GM20431 (cell line): ENCODE data around the gene CLDN9.
"Not testable (repeated sequence)": the region's sequence is repeated elsewhere in the genome, so short reads cannot be mapped to it uniquely, and the experiment has no call there.

Experiments used
- in situ Hi-C: fragments of 300-500 bp; cut with MseI, MboI; formaldehyde crosslinking; loops from one replicate; pipeline ENCODE4 v1.15.0; 2020; ENCODE audit warnings: low sequenced_read_pairs; ENCODE audit not compliant: unreplicated experiment

CLDN9 gene

DNA sequence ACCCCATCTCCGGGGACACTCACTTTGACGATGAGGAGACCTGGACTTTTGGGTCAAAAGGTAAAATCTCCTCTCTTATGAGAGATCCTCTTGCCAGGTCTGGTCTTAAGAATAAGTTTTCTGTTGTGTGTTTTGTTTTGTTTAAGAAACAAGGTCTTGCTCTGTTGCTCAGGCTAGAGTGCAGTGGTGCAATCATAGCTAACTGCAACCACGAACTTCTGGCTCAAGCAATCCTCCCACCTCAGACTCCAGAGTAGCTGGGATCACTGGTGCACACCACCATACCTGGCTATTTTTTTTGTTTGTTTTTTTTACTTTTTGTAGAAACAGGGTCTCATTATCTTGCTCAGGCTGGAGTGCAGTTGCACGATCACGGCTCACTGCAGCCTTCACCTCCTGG lies 37.8 kb downstream of the CLDN9 start:
- in situ Hi-C loops: no loop called here

DNA sequence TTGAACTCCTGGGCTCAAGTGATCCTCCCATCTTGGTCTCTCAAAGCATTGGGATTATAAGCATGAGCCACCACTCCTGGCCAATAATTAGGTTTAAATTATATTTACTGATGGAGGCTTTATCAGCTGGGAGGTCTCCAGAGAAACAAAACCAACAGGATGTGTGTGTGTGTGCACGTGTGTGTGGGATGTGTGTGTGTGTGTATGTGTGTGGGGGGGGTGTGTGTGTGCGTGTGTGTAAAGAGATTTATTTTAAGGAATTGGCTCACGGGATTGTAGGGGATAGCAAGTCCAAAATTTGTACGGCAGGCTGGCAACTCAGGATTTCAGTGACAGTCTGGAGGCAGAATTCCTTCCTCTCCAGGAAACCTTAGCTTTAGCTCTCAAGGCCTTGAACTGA lies 38.3 kb downstream of the CLDN9 start:
- in situ Hi-C loops: no loop called here

DNA sequence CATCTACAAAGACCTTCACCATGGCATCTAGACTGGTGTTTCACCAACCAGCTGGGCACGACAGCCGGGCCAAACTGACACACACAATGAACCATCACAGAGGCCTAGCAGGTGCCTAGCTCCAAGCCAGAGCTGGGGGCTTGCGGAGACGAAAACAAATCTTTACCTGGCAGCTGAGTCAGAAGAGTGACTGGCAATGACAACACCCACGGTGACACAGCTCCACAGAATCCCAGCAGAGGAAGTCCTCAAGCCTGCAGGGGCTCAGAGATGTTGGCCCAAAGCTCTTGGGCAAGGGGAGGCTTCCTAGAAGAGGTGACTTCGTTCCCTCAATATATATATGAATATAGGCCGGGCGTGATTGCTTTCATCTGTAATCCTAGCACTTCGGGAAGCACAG lies 38.8 kb downstream of the CLDN9 start:
- in situ Hi-C loops: no loop called here

DNA sequence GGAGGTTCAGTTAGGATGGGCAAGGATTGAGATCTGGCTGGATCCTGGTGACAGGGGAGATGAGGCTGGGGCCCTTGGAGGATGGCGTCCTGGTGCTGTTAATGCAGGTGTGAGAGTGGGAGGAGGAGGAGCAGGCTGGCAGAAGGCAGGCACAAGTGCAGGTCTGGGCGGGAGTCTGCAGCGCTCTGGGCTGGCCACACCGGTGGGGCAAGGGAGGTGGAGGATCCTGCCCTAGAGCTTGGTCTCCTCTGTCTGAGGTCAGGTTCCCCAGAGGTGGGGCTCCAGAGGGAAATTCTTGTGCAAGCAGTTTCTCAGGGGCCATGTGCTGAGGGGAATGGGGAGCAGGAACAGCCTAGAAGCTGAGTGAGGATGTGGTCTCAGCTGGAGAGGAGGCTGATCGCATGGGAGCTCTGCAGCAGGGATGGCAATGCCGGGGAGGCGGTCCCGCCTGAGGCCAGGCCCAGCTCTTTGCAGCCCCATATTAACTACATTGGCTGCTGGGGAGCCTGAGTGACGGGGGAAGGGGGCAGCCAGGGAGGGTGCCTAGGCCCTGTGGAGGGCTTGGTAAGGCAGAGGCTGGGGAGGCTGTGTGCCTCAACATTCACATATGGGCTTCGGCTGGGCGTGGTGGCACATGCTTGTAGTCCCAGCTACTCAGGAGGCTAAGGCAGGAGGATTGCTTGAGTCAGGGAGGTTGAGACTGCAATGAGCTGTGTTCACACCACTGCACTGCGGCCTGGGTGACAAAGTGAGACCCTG lies 40.0 kb downstream of the CLDN9 start:
- in situ Hi-C loops: not testable (repeated sequence)

DNA sequence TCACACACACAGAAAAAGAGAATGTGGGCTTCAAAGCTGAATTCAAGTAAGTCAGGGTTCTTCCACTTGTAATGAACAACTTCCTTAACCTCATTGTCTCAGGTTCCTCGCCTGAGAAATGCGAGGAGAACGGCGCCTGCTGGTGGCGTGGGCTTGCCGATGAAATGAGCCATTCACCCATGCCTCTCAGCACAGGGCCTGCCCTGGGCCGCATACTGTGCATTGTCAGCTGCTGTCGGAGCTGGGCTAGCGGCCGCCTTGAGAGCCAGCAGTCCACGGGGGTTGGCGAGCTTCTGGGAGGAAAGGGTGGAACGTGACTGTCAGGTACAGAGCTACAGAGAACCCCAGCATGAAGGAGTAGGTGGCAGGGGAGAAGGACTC lies 40.6 kb downstream of the CLDN9 start:
- in situ Hi-C loops: not testable (repeated sequence)

DNA sequence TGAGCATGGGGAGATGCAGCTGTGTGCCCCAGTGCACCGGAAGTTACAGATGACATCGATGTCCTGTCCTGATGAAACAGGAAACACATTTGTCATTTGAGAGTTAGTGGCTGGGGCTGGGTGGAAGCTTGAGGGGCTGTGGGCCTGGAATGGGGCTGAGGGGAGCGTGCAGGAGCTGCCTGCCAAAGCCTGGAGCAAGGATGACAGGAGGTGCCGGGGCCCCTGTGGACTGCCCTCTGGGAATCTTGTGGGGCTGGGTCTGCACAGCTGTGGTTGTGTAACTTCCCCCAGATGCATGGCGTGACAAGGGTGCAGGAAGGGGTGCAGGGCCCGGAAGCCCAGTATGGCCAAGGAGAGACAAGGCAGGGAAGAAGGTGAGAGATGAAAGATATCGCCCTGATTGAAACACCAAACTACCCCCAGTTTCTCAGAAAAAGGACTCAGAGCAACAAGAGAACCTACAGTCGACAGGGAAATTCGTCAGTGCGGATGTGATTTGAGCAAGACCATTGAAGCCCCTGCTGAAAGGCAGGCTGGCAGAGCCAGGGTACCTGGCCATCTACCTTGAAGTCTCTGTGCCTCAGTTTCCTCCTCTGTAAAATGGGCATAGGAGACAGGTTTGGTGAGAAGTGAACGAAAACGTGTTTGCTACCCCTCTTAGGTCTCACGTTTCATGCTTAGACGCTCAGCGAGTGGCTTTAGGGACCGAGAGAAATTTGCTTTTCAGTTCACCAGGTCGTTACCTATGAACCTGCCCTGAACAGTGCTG lies 42.4 kb downstream of the CLDN9 start:
- in situ Hi-C loops: no loop called here

DNA sequence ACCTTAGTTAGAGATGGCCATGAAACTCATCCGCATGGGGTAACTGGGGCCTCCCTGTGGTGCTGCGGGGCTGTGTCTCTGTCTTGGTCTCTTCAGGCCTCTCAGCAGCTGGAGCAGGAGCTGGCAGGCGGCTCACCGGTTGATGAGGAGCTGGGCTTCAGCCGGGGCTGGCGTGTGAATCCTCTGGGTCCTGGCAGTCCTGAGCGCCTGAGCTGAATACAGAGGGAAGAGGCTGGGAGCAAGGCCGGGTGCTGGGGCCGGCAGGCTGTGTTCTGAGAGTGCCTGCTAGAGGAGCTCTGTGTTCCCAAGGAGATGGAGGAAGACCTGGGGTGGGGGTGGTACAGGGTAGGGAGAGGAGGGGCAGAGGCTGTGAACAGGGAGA lies 43.0 kb downstream of the CLDN9 start:
- in situ Hi-C loops: not testable (repeated sequence)

DNA sequence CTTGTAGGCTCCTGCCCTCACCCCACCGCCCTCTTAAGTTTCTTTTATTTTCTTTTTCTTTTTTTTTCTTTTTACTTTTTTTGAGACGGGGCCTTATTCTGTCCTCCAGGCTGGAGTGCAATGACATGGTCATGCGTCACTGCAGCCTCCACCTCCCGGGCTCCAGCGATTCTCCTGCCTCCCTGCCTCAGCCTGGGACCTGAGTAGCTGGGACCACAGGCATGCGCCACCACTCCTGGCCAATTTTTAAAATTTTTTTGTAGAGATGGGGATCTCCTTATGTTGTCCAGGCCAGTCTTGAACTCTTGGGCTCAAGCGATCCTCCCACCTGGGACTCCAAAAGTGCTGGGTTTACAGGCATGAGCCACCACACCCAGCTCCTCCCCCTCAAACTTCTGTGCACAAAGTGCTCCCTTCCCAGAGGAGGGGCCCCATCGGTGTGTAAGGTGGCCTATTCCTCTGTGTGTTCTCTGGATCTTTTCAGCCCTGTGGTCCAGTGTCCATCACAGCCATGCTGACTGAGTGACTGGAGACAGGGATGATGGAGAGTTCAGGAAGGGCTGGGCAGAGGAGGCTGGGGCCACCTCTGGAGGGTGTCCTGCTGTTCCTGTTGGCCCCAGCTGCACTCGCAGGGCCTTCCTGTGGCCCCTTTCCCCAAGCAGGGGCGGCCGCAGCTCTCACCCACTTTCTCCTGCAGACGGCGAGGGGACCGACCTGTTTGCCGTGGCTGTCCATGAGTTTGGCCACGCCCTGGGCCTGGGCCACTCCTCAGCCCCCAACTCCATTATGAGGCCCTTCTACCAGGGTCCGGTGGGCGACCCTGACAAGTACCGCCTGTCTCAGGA lies 43.8 kb downstream of the CLDN9 start:
- in situ Hi-C loops: no loop called here

DNA sequence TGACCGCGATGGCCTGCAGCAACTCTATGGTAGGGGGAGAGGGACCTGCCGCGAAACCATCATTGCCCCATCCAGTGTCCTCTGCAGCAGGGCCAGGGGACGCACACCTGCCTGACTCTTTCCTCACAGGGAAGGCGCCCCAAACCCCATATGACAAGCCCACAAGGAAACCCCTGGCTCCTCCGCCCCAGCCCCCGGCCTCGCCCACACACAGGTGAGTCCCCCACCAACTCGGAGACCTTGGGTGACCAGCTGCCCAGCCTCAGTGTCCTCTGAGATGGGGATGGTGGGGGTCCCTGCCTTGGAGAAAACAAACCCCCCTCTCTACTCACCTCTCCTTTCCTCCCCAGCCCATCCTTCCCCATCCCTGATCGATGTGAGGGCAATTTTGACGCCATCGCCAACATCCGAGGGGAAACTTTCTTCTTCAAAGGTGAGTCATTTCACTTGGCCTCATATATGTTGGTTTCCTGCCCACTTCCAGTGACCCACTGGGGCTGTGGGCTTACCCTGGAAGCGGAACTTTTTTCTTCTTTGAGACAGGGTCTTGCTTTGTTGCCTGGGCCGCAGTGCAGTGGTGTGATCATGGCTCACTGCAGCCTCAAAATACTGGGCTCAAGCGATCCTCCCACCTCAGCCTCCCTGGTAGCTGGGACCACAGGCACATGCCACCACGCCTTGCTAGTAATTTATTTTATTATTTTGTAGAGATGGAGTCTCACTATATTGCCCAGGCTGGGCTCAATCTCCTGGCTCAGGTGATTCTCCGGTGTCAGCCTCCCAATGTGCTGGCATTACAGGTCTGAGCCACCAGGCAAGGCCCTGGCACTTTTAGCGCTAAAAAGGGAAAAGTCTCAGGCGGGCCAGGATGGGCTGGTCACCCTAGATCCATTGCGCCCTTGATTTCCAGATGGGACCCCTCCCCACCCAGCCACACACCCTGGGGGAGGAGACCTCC lies 44.7 kb downstream of the CLDN9 start:
- in situ Hi-C loops: no loop called here

DNA sequence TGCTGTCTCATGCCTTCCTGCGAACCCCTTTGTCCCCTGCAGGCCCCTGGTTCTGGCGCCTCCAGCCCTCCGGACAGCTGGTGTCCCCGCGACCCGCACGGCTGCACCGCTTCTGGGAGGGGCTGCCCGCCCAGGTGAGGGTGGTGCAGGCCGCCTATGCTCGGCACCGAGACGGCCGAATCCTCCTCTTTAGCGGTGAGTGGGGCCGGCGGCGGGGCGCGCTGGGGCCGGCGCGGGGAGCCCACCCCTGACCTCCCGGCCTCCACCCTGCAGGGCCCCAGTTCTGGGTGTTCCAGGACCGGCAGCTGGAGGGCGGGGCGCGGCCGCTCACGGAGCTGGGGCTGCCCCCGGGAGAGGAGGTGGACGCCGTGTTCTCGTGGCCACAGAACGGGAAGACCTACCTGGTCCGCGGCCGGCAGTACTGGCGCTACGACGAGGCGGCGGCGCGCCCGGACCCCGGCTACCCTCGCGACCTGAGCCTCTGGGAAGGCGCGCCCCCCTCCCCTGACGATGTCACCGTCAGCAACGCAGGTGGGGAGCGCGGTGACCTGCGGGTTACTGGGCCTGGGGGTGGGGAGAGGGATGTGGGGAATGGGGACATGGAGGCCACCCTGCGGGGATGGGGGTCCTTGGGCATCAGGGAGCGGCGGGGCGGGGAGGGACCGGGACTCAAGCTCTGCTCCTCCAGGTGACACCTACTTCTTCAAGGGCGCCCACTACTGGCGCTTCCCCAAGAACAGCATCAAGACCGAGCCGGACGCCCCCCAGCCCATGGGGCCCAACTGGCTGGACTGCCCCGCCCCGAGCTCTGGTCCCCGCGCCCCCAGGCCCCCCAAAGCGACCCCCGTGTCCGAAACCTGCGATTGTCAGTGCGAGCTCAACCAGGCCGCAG lies 45.7 kb downstream of the CLDN9 start:
- in situ Hi-C loops: no loop called here

DNA sequence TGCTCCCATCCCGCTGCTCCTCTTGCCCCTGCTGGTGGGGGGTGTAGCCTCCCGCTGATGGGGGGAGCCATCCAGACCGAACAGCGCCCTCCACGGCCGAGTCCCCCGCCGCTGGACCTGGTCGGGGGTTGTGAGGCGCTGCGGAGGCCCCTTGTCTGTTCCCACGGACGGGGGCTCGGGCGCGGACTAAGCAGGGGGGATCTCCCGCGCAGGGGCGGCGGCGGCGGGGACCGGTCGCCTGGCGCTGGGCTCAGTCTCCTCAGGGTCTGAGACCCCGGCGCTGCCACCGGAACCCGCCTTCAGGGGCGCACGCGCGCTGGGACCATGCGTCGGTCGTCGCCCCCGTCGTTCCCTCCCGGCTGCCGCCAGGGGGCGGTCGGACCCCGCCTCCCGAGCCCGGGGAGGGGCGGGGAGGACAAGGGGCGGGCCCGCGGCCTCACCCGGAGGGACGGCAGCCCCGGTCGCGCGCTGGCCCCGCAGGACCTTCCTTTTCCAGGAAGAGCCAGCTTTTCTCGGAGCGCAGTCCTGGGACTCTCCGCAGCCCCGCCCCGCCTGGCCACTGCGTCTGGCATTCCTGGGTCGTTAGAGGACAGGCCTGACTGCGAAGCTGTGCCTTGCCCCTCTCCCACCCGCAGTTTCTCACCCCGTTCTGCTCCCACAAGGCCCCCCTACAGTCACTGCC lies 46.5 kb downstream of the CLDN9 start:
- in situ Hi-C loops: no loop called here

DNA sequence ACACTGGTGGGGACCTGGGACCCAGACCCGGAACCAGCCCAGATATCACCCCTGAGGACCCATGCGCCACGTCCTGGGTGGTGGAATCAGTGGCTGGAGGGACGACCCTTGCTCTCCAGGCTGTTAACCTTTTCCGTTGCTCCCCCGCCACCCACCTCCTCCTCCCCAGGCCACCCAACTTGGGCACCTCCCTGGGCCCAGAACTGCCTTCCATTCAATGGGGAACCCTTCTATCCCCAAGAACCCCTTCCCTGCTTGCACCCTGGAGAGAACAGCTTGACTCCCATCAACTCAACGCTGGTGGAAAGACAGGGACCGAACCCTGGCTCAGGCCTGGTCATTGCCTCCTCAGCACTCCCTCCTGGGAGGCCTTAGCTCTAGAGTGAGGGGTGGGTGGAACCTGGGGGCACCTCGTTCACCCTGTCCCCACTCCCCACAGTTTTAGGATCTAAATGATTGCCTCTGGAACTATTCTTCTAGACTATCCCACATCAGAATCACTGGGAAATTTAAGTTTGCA lies 47.1 kb downstream of the CLDN9 start:
- in situ Hi-C loops: no loop called here

DNA sequence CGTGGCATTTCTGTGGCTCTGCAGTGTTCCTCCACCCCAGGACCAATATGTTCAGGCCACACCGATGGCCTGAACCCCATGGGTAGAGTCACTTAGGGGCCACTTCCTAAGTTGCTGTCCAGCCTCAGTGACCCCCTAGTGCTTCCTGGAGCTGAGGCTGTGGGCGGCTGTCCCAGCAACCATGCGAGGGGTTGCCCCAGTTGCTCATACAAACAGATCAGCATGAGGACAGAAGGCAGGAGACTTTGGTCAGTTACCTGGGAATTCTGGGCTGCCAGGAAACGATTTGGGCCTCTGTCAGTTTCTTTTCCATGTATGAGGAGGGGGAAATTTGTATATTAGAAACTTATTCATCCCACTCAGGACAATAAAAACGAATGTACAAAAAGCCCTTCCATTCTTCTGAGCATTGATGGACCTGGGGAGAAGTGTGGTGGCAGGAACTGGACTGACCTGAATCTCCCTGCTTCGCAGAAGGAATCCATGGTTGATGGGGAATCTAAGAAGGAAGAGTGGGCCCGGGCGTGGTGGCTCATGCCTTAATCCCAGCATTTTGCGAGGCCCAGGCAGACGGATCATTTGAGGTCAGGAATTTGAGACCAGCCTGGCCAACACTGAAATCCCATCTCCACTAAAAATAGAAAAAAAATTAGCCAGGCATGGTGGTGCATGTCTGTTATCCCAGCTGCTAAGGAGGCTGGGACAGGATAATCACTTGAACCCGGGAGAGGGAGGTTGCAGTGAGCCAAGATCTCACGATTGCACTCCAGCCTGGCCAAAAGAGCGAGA lies 47.8 kb downstream of the CLDN9 start:
- in situ Hi-C loops: no loop called here

DNA sequence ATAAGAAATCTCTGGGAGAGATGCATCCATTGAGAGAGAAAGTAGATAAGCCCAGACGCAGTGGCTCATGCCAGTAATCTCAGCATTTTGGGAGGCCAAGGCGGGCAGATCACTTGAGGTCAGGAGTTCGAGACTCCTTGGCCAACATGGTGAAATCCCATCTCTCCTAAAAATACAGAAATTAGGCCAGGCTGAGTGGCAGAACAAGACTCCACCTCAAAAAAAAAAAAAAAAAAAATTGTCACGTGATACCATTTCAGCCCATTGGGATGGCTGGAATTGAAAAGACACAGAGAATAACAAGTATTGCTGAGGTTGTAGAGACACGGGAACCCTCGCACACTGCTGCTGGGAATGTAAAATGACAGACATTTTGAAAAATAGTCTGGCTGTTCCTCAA lies 49.8 kb downstream of the CLDN9 start:
- in situ Hi-C loops: no loop called here

DNA sequence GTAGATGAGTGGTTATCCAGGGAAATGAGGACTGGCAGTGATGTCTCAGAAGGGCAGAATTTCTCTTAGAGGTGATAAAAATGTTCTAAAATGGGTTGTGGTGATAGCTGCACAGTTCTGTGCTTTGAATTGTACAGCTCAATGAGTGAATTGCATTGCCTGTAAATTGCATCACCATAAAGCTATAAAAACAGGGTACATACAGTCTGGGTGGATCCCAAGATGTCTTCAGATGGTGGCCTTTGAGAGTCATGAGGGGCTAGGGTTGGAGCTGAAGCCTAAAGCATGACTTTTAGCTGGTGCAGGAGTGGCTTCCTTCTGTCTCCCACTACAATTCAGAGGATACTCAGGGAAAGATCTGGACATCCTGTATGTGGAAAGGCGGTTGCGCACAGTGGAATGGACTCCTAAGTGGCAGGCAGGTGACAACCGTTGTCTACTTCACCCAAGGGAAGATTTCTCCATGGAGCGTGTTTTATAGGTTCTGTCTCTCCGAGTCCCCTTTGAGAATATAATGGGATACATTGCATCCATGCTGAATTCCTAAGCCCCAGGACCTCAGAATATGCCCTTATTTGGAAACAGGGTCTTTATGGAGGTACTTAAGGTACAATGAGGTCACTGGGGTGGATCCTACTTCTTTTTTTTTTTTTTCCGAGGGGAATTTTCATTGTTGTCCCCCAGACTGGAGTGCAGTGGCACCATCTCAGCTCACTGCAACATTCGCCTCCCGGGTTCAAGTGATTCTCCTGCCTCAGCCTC lies 51.1 kb downstream of the CLDN9 start:
- in situ Hi-C loops: no loop called here
